ENCODE results near the gene POLR3A.

The POLR3A gene

DNA sequence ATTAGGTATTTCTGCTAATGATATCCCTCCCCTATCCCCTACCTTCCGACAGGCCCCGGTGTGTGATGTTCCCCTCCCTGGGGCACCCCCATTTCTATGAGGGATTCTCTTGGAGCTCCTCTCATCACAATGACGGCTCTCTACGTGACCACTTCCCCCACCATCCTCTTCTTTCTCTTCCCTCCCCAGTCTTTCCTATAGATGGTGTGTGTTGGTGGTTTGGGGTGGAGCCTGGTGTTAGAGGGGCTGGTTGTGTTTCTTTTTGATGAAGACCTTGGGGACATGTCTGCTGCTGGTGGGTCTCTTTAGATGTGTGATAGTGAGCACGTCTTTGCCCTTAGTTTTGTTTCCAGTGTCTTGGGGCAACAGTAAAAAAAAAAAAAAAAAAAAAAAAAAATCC, 33.0 kb upstream of the POLR3A start:
- no peak for DNase-seq (ENCODE audit: extremely low read depth, low read depth)
- no peak overlapping the region for H3K4me3 ChIP-seq (replicated peaks; ENCODE audit: low read depth, low read length)
- no peak for TF ChIP-seq CTCF (IDR thresholded peaks at IDR 0.05; ENCODE audit: low read depth, low read length, missing control alignments)

GRCh38 chr10:78059906-78060702, 30.8 kb upstream of the POLR3A start:
- no peak overlapping the region for H3K4me3 ChIP-seq (replicated peaks; ENCODE audit: low read depth, low read length)
- TF ChIP-seq CTCF (IDR thresholded peaks at IDR 0.05; ENCODE audit: low read depth, low read length, missing control alignments), result no peak
- no peak for DNase-seq (ENCODE audit: extremely low read depth, low read depth)

- TF ChIP-seq CTCF (IDR thresholded peaks at IDR 0.05; ENCODE audit: low read depth, low read length, missing control alignments), result no peak
- H3K4me3 ChIP-seq (replicated peaks; ENCODE audit: low read depth, low read length), result no peak overlapping the region
- DNase-seq (ENCODE audit: extremely low read depth, low read depth), result no peak
Measured at GRCh38 chr10:78058562-78058961, 29.2 kb upstream of the POLR3A start.

GRCh38 chr10:78053211-78053868, 24.0 kb upstream of the POLR3A start:
- no peak overlapping the region for H3K4me3 ChIP-seq (replicated peaks; ENCODE audit: low read depth, low read length)
- TF ChIP-seq CTCF (IDR thresholded peaks at IDR 0.05; ENCODE audit: low read depth, low read length, missing control alignments), result no peak
- no peak for DNase-seq (ENCODE audit: extremely low read depth, low read depth)

GRCh38 chr10:78049851-78050250, 20.5 kb upstream of the POLR3A start:
- DNase-seq (ENCODE audit: extremely low read depth, low read depth), result no peak
- no peak overlapping the region for H3K4me3 ChIP-seq (replicated peaks; ENCODE audit: low read depth, low read length)
- TF ChIP-seq CTCF (IDR thresholded peaks at IDR 0.05; ENCODE audit: low read depth, low read length, missing control alignments), result no peak

DNA sequence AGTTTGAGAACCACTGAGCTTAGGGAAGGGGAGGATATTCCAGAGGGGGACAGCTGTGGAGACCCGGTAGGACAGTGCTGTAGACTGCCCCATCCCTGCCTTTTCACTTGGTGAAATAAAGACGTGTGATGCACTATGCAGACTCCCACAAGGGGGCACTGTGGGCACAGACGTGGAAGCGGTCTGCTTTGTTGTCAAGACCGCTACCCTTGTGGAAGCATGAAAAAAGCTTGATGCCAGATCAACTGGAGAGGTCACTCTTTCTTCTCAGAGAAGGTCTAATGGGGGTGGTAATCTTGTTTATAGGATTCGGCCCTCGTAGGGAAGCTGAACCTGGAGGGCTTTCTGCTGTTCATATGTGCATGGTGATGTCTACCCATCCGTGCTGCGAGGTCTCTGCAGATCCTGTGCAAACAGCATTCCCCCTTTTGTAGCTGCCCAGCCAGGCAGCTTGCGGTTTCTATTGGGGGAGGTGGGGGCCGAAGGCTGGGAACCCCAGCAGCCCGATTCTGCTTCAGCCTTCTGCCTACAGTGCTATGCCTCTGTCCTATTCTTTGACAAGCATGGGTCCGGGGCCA, 18.1 kb upstream of the POLR3A start:
- peak; percentile 91 for TF ChIP-seq CTCF (IDR thresholded peaks at IDR 0.05; ENCODE audit: low read depth, low read length, missing control alignments)
- peak; percentile 76 for DNase-seq (ENCODE audit: extremely low read depth, low read depth)
- H3K4me3 ChIP-seq (replicated peaks; ENCODE audit: low read depth, low read length), result no peak overlapping the region
